Measurements from ENCODE around the gene TMEM131L.
"Not testable (repeated sequence)": the region's sequence is repeated elsewhere in the genome, so short reads cannot be mapped to it uniquely, and the experiment has no call there.

The TMEM131L gene

DNA sequence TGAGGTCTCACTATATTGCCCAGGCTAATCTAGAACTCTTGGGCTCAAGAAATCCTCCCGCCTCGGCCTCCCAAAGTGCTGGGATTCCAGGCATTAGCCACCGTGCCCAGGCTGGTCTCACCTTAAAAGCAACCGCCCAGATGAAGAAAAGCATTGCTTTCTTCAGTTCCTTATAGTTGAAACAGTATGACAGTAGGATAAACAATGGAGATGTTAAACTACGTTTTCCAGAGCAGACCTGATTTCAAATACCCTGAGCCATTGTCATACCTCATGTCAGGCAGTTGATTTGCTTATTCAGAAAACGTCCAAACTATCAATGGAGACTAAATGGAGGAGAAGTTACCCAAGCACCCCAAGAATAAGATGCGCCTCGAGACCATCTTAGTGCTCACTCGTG lies 26.3 kb upstream of the TMEM131L start:
- intact Hi-C loops (cut with DNase I), result loop anchor here (10.0 kb wide), 1 partner anchor 135 kb away; no protein-coding TSS in a partner anchor
- DNase-seq, result no peak

DNA sequence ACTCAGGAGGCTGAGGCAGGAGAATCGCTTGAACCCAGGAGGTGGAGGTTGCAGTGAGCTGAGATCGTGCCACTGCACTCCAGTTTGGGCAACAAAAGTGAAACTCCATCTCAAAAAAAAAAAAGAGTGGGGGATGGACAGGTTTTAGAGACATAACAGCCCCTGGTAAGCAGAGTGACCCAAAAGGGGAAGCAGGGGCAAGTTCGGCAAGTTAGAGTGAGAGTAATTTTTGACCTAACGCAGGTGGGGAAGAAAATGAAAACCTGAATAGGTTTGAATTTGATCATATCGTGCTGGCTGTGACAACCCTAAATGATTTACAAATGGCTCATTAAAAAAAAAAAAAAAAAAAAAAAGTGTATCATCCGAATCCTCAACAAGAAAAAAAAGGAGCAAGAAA lies 25.7 kb upstream of the TMEM131L start:
- intact Hi-C loops (cut with DNase I), result no loop called here
- DNase-seq, result no peak

DNA sequence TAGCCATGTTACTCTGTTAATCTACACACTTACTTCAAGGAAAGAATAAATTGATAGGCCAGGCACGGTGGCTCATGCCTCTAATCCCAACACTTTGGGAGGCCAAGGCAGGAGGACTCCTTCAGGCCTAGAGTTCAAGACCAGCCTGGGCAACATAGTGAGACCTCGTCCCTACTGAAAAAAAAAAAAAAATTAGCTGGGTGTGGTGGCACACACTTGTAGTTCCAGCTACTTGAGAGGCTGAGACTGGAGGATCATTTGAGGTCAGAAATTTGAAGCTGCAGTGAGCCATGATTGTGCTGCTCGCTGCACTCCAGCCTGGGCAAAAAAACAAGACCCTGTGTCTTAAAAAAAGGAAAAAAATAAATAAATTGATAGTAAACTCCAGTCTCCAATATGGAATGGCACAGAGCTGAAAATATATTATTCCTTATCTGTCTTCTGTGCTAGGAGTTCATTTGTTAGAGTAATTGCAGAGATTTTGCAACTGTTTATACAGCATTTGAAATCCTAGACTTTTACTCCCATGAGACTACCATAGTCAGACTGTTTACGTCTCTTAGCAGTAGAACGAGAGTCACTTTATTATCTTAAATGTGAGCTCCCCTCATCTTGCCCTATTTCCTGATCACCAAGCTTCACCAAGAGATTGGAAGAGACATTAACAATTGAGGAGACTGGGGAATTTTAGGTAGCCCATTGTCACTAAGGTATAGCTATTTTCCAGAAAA lies 18.8 kb upstream of the TMEM131L start:
- intact Hi-C loops (cut with DNase I), result no loop called here
- DNase-seq, result no peak

DNA sequence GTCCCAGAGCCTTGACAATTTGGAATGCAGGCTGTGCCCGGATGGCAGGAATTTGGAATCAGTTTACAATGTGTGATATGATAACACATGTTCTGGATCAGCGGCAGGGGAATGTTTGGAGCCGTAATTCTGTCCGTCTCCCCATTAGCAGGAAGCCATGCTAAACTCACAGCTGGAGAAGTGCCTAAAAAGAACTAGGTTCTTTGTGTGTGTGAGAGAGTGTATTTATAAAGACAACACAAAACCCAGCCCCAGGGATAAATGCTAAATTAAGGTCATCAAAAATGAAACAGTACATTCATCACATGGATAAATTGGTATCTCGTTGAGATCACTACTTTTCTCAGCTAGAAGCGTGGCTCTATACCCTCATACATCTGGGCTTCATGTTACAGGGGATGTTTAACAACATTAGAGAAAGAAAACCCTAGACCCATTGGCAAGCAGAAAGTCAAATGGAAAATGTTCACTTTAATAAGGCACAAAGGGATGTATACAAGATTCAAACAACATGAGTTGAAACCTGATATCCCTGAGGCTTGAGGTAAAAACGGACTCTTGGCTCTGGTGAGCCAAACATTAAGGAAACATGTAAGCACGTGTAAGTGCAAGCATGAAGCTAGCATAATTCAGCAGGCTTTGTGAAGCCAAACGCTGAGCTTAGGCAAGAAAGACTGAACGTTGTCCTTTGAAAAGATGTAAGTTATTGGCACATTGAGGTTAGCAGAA lies 18.0 kb upstream of the TMEM131L start:
- no peak for DNase-seq
- intact Hi-C loops (cut with DNase I), result no loop called here

DNA sequence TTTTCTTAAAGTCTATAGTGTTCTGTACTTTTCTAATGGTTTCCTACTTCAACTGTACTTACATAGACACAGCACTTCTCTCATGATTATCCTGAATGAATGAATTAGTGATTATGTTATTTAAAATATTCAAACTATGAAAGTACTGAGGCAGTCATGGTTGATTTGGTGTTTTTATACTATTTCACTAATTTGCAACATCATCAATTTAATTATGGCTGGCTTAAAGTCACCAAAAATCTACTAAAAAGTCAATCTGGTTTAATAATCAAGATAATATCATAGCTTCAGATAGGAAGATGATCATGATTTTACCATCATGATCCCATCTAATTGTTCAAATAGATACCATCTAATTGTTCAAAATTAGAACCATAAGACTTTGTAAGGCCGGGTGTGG lies 16.8 kb upstream of the TMEM131L start:
- intact Hi-C loops (cut with DNase I), result no loop called here
- no peak for DNase-seq

DNA sequence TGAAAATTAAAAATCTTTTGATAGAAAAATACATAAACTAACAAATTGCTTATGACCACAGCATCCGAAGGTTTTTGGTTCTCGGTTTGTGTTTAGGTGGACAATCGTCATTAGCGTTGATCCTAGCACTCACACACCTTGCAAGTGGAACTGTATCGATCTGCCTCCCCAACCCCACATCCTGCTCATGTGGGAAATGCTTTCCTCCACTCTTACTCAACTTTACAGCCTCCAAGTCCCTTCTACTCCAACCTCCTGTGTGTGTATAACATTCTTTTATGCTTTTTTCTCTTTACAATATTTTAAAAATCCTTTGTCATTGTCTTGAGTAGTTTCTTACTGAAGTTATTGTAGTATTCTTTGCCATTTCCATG lies 15.6 kb upstream of the TMEM131L start:
- intact Hi-C loops (cut with DNase I), result no loop called here
- DNase-seq, result no peak

DNA sequence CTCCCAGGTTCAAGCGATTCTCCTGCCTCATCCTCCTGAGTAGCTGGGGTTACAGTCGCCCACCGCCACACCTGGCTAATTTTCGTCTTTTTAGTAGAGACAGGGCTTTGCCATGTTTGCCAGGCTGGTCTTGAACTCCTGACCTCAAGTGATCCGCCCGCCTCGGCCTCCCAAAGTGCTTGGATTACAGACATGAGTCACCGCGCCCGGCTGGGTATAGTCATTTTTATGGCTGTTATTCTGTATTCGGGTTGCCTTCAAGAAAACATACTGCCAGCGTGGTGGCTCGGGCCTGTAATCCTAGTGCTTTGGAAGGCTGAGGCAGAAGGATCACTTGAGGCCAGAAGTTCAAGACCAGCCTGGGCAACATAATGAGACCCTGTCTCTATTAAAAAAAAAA lies 15.0 kb upstream of the TMEM131L start:
- intact Hi-C loops (cut with DNase I); DNase-seq: not testable (repeated sequence)

DNA sequence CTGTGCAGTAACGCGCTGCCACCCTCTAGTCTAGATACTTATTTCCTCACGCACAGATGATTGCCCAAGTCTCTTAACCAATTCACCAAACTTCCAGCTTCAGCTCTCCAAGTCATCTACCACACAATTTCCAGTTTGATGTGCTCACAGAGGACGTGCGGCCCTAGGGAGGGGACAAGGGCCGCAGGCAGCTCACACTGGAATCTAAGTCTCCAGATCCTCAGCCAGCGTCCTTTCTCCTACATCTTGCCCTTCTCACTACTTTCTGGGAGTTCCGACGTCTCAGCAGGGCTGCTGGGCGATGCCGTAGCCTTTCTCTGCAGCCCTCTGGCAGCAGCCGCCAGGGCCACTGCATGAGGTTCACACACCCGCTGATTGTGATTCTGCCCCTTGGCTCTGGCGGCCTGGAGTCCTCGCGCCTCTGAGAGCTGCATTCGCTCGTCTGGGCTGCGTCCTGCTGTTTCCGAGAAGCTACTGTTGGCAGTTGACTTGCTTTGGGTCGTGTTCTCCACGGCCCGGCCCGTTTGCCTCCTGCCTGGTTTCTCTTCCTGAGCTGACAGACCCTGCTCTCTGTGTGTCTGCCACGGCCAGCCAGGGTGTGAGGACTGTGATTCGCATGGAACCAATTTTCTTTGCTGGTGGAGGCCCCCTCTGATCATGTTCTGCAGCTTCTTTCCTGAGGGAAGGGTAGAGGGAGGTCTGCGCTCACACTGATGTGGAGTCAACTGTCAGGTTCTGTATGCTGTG lies 14.1 kb upstream of the TMEM131L start:
- intact Hi-C loops (cut with DNase I), result no loop called here
- peak in 1 of 10 donors; percentile 85 for DNase-seq

DNA sequence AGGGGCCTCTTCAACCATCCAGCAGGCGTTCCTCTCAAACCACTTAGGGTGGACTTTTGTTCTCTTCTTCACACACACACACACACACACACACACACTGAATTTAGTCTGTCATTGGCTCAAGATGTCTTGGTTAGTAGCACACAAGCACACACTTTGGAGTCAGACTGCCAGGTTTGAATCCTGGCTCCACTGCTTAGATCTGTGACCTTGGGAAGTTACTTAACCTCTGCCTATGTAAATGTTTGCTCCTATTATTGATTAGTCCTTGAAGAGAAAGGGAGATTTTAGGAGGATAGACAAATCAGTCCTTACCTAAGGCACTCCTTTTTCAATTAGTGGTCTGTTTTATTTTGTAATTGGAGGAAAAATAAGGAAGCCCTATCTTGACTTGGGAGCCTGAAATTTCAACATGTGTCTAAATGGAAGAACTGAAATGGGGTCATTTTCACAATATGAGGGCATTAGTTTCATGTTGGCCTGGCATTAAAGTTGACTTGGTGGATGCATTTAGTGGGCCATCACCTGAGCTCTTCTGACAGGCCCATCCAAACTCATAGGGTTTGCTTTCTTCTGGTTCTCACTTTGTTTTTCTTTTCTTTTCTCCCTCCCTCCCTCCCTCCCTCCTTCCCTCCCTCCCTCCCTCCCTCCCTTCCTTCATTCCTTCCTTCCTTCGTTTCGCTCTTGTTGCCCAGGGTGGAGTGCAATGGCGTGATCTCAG lies 13.3 kb upstream of the TMEM131L start:
- intact Hi-C loops (cut with DNase I), result no loop called here
- no peak for DNase-seq

DNA sequence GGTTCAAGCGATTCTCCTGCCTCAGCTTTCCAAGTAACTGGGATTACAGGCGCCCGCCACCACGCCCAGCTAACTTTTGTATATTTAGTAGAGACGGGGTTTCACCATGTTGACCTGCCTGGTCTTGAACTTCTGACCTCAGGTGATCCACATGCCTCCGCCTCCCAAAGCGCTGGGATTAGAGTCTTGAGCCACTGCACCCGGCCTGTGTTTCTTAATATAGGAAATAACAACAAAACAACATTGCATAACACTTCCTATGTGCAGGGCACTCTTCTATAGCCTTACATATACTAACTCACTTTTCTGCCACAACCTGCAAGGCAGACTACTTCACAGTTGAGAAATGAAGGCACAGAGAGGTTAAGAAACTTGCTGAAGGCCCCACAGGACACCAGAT lies 12.8 kb upstream of the TMEM131L start:
- intact Hi-C loops (cut with DNase I), result no loop called here
- DNase-seq, result no peak

DNA sequence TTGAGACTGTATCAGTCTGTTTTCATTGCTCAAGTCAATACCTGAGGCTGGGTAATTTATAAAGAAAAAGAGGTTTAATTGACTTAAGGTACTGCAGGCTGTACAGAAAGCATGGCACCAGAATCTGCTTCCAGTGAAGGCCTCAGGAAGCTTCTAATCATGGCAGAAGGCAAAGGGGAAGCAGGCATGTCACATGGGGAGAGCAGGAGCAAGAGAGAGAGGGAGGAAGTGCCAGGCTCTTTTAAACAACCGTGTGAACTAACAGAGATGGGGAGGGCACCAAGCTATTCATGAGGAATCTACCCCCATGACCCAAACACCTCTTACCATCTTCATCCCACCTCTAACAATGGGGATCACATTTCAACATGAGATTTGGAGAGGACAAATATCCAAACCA lies 7.2 kb upstream of the TMEM131L start:
- intact Hi-C loops (cut with DNase I), result no loop called here

DNA sequence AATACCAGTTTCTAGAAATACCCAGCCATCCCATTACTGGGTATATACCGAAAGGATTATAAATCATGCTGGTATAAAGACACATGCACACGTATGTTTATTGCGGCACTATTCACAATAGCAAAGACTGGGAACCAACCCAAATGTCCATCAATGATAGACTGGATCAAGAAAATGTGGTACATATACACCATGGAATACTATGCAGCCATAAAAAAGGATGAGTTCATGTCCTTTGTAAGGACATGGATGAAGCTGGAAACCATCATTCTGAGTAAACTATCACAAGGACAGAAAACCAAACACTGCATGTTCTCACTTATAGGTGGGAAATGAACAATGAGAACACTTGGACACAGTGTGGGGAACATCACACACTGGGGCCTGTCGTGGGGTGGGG lies 4.6 kb upstream of the TMEM131L start:
- DNase-seq, result not testable (repeated sequence)
- intact Hi-C loops (cut with DNase I), result loop anchor here (10.0 kb wide), 1 partner anchor 317 kb away; no protein-coding TSS in a partner anchor

More for the DNA sequence above, 7.2 kb upstream of the TMEM131L start:
- DNase-seq, result no peak

DNA sequence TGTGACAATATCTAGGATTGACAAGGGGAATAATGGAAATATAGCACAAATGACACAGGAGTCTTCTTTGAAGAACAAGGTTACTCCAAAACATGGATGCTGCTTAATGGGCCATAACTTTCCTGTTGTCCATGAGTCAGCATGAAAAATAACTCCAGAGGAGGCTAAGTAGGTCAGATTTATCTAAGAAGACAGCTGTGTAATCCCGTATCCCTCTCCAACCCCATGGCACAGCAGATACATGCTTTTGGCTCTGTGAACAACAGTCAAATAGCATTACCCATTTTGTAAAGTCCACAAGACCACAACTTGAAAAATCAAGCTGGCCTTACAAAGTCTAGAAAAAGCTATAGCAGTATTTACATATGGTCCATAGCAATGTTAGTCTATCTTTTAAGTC lies 2.1 kb upstream of the TMEM131L start:
- no peak for DNase-seq
- intact Hi-C loops (cut with DNase I), result loop anchor here (1.0 to 10.0 kb wide), 2 partner anchors 110 to 319 kb away; no protein-coding TSS in a partner anchor

DNA sequence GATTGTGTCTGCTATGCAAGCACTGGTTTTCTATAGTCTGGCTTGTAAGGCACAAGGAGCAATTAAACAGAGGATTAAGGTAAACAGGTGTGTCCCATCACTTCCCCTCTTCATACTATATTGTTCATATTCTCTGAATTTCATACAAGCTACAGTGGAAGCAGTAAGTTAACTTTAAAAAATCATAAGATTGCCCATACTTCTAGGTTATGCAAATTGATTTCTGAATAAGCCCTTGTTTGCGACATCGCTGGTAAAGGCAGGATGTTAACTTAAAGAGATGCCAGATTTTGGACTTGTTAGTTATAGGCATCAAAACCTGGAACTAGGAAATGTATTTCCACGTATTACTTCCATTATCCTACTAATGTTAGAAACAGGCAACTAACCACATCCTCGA lies 1.0 kb upstream of the TMEM131L start:
- DNase-seq, result no peak
- intact Hi-C loops (cut with DNase I), result loop anchor here (5.0 to 10.0 kb wide), 2 partner anchors 118 to 320 kb away; no protein-coding TSS in a partner anchor

DNA sequence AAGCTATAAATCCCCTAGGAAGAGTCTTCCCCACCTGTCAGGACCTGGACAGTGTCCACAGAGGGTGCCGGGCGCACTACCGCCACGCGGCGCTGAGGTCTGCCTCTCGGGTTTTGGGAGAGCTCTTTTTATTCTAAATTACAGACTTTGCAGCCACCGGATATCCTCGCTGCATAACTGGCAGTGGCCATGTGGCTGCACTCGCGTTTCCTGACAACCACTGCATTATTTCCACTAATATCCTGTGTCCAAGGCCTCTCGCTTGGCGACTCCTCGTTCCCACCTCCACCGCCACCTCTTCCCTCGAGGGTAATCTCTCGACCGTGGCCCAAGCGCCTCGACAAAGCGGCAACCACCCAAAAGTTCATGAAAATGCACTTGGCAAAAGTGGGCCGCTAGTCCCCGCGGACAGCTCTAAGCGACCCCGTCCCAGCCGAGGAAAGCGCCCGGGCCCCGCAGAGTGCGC lies 512 bp upstream of the TMEM131L start:
- intact Hi-C loops (cut with DNase I), result loop anchor here (5.0 to 10.0 kb wide), 2 partner anchors 118 to 321 kb away; no protein-coding TSS in a partner anchor
- peak in 9 of 10 donors; percentile 36 to 88 (median 46) for DNase-seq

DNA sequence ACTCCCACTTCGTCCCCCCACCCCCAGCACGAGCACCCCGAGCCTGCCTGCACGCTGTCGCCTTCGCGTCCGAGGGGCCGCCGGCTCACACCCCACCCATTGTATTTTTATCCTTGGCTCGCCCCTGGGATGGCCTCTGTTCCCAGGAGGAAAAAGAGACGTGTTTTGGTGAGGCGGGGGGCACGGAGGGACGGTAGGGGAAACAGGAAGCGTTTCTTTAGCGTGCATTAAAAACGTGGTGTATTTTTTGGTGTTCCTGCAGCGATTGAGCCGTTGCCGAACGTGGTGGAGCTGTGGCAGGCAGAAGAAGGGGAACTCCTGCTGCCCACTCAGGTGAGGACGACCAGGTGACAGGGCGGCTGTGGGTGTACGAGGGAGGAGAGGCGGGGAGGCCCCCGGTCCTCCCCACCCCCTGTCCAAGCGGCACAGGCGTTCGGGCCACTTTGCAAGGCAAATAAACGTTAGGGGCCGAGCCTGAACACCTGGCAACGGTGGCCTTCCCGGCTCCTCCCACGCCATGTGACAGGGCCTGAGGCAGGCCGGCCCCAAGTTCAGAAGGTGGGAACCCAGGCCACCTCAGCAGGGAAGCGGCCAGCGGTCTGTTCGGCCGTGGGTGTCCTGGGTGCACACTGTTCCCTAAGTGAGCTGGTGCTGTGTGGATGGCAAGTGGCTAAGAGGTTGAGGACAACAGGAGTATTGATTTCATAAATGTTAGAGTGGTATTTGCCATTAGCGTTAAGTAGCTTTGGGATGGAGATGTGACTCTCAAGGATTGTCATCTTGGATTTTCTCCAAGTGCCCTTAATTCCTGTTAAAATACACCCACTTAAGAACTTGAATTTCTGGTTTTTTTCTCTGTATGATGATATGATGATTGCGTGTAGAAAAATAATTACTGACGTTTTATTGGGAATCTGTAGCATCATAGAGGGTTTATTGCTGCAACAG lies 1.1 kb downstream of the TMEM131L start:
- DNase-seq, result peak in 4 of 10 donors; percentile 13 to 89 (median 26)

DNA sequence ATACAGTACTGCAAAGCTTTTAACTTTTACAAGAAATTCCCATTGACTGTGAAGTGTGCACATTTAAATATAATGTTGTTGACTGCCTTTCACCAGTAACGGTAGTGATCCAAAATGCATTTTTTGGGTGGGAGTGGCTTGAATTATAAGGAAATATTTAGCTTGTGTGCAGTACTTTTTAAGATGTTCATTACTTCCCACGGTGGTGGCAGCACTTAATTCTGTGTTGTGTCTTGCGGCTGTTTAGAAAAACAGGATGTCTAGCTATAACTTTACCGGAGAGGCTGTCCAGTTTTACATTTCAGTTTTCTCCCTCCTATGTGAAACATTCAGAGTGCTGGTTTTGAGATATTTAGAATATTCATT lies 1.7 kb downstream of the TMEM131L start:
- no peak for DNase-seq
- intact Hi-C loops (cut with DNase I), result loop anchor here (5.0 to 10.0 kb wide), 2 partner anchors 121 to 323 kb away; no protein-coding TSS in a partner anchor

More for the DNA sequence above, 1.1 kb downstream of the TMEM131L start:
- intact Hi-C loops (cut with DNase I), result loop anchor here (5.0 to 10.0 kb wide), 2 partner anchors 120 to 322 kb away; no protein-coding TSS in a partner anchor

DNA sequence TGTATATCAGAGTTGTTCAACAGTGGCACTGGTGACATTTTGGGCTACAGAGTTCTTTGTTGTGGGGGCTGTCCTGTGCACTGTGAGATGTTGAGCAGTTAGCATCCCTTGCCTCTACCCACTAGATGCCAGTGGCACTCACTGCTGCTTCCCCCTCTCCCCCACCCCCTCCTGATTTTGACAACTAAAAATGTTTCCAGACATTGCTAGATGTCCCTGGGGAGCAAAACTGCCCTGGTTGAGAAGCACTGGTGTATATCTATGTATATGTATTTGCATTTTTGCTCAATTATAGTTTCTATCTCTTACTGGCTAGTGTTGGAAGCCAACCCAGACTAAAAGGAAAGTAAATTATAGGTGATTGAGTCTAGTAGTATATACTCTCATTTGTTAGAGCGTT lies 2.4 kb downstream of the TMEM131L start:
- intact Hi-C loops (cut with DNase I), result loop anchor here (5.0 to 10.0 kb wide), 2 partner anchors 121 to 324 kb away; no protein-coding TSS in a partner anchor
- no peak for DNase-seq

DNA sequence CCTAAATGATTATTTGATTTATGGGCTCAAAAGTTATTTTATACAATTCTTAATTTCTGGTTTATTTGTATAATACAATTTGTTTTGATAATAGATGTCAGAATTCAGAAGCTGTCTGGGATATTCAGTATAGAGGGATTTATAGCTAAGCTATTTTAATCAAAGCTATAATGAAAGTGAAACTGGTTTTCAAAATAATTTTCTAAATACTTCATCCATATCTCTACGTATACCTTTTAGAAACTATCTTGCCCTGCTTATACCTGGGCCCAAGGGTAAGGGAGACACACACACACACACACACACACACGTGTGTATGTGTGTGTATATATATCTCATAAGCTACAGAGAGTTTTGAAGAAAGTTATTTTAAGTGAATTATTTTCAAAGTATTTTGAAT lies 2.9 kb downstream of the TMEM131L start:
- DNase-seq, result no peak
- intact Hi-C loops (cut with DNase I), result loop anchor here (5.0 to 10.0 kb wide), 2 partner anchors 122 to 324 kb away; no protein-coding TSS in a partner anchor
